ENCODE results near the gene MAP1LC3A.

- TF ChIP-seq CTCF (IDR thresholded peaks at IDR 0.05; ENCODE audit: low read depth, low read length) (no peak), EZH2phosphoT487 (IDR thresholded peaks at IDR 0.05; ENCODE audit: low read depth) (no peak)
Measured at GRCh38 chr20:34577061-34577460, 18.5 kb downstream of the MAP1LC3A start.
